GM18499 (cell line): ENCODE results near the gene C11orf68.
A peak's percentile ranks its signal among the peaks of the same experiment; 100 is the strongest.

ENCODE experiments used
- ATAC-seq: cut with Tn5 transposase; IDR thresholded peaks from one replicate; pipeline ENCODE4 v1.9.1; 2021; ENCODE audit warnings: moderate number of reproducible peaks; ENCODE audit not compliant: insufficient read depth, unreplicated experiment

C11orf68 gene

GRCh38 chr11:65916391-65916790 lies 2.5 kb downstream of the C11orf68 start:
- ATAC-seq = no peak

- no peak for ATAC-seq
These were observed 3.0 kb downstream of the C11orf68 start for GRCh38 chr11:65915821-65916251.

- ATAC-seq = no peak
These were observed 3.6 kb downstream of the C11orf68 start for GRCh38 chr11:65915101-65915820.

GRCh38 chr11:65912845-65913244 lies 6.0 kb downstream of the C11orf68 start:
- no peak for ATAC-seq

- no peak for ATAC-seq
These were observed 6.9 kb downstream of the C11orf68 start for GRCh38 chr11:65911682-65912568.

- ATAC-seq = no peak
These were observed 11.0 kb downstream of the C11orf68 start for GRCh38 chr11:65907878-65908277.

GRCh38 chr11:65906602-65907001 lies 12.3 kb downstream of the C11orf68 start:
- no peak for ATAC-seq

- ATAC-seq = no peak
These were observed 15.1 kb downstream of the C11orf68 start for GRCh38 chr11:65903715-65904114.

- no peak for ATAC-seq
These were observed 15.8 kb downstream of the C11orf68 start for GRCh38 chr11:65903068-65903481.

GRCh38 chr11:65900899-65901180 lies 18.0 kb downstream of the C11orf68 start:
- no peak for ATAC-seq

- peak; percentile 53 for ATAC-seq
These were observed 18.6 kb downstream of the C11orf68 start, which contains the start of gene FOSL1 for GRCh38 chr11:65900125-65900898. TSS of gene FOSL1 (minus strand) at chr11:65900388. CDS start at chr11:65900339, 49 bp downstream.

- ATAC-seq = no peak
These were observed 19.3 kb downstream of the C11orf68 start for GRCh38 chr11:65899356-65900124.

GRCh38 chr11:65898656-65899355 lies 20.1 kb downstream of the C11orf68 start:
- ATAC-seq = no peak

GRCh38 chr11:65897020-65897471 lies 21.8 kb downstream of the C11orf68 start:
- ATAC-seq = no peak

- ATAC-seq = no peak
These were observed 22.5 kb downstream of the C11orf68 start for GRCh38 chr11:65896034-65896999.

- ATAC-seq = no peak
These were observed 23.3 kb downstream of the C11orf68 start for GRCh38 chr11:65895482-65895981.

GRCh38 chr11:65894034-65894591 lies 24.7 kb downstream of the C11orf68 start:
- ATAC-seq = no peak
